Neutrophil (primary cell): ENCODE data around the gene JARID2.
A peak's percentile ranks its signal among the peaks of the same experiment; 100 is the strongest.

Experiments used
- H3K27ac ChIP-seq: fragments of 200-600 bp; sonication (generic); 2 replicates; pipeline ENCODE4 v1.5.1; 2016; ENCODE audit warnings: mild to moderate bottlenecking, moderate library complexity
- H3K27me3 ChIP-seq: fragments of 200-600 bp; sonication (generic); 2 replicates; pipeline ENCODE4 v1.6.0; 2016; ENCODE audit warnings: mild to moderate bottlenecking
- H3K36me3 ChIP-seq: fragments of 200-600 bp; sonication (generic); 2 replicates; pipeline ENCODE4 v1.5.1; 2017
- H3K4me1 ChIP-seq, 2 experiments: fragments of 200-600 bp in 1 of 2; sonication (generic) in 1 of 2; 1 replicate in 1 of 2; 2 replicates in 1 of 2; pipeline versions ENCODE4 v1.5.1 to v1.6.1; 2013 to 2016; ENCODE audit warnings: low read depth in 1 of 2, low read length in 1 of 2, mild to moderate bottlenecking in 1 of 2, moderate library complexity in 1 of 2; ENCODE audit not compliant: control insufficient read depth in 1 of 2, insufficient read depth in 1 of 2
- H3K4me3 ChIP-seq, 2 experiments: fragments of 200-600 bp in 1 of 2; sonication (generic) in 1 of 2; 1 replicate in 1 of 2; 2 replicates in 1 of 2; pipeline ENCODE4 v1.5.1; 2013 to 2016; ENCODE audit warnings: low read depth in 1 of 2, low read length in 1 of 2, mild to moderate bottlenecking in 1 of 2, moderate library complexity in 1 of 2
- H3K9me3 ChIP-seq: fragments of 200-600 bp; sonication (generic); 2 replicates; pipeline ENCODE4 v1.5.1; 2016
- CTCF ChIP-seq: fragments of 200-600 bp; sonication (generic); IDR thresholded peaks from 2 replicates; pipeline ENCODE4 v1.5.1; 2016; ENCODE audit warnings: antibody characterized with exemption

JARID2 gene

DNA sequence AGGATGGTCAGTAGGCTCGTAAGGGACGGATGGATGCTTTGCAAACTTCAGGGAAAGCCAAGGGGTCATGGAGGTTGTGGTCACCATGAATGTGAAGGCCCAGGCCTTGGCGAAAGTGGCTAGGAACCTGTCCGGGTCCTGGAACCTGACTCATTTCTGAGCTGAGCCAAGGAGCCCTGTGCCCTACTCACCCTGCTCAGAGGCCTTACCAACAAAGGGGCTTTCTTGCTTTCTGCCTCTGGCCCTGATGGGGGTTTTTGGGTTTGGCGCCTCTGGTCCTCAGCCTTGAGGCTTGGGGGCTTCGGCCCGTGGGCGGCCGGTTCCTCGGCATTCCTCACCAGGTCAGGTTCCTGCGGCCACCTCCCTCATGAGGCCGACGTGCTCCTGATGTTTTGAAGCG, 261.9 kb downstream of the JARID2 start:
- peaks cover 91% of the 10 kb centered on the region for H3K36me3 ChIP-seq
- no peak for TF ChIP-seq CTCF
- H3K4me1 ChIP-seq, result peaks cover 14 to 15% of the 10 kb centered on the region in 2 experiments
- H3K27me3 ChIP-seq, result no peaks in the 10 kb centered on the region
- H3K4me3 ChIP-seq, result no peak overlapping the region
- no peaks in the 10 kb centered on the region for H3K9me3 ChIP-seq
- peak overlapping the region; percentile 91 for H3K27ac ChIP-seq

GRCh38 chr6:15508441-15508871, 262.6 kb downstream of the JARID2 start:
- H3K27ac ChIP-seq, result peak overlapping the region; percentile 91
- H3K4me1 ChIP-seq, result peaks cover 14 to 15% of the 10 kb centered on the region in 2 experiments
- H3K27me3 ChIP-seq, result no peaks in the 10 kb centered on the region
- TF ChIP-seq CTCF, result no peak
- no peaks in the 10 kb centered on the region for H3K9me3 ChIP-seq
- H3K36me3 ChIP-seq, result peaks cover 91% of the 10 kb centered on the region
- H3K4me3 ChIP-seq, result peak overlapping the region; percentile 30 to 44

- Histone ChIP-seq H3K9me3 (no peaks in the 10 kb centered on the region), H3K27me3 (no peaks in the 10 kb centered on the region), H3K36me3 (peaks cover 91% of the 10 kb centered on the region), H3K4me1 (peaks cover 14 to 15% of the 10 kb centered on the region in 2 experiments), H3K4me3 (peak overlapping the region; percentile 30 to 44), H3K27ac (peak overlapping the region; percentile 91)
- no peak for TF ChIP-seq CTCF
Observed at GRCh38 chr6:15508931-15509330, 263.1 kb downstream of the JARID2 start.

DNA sequence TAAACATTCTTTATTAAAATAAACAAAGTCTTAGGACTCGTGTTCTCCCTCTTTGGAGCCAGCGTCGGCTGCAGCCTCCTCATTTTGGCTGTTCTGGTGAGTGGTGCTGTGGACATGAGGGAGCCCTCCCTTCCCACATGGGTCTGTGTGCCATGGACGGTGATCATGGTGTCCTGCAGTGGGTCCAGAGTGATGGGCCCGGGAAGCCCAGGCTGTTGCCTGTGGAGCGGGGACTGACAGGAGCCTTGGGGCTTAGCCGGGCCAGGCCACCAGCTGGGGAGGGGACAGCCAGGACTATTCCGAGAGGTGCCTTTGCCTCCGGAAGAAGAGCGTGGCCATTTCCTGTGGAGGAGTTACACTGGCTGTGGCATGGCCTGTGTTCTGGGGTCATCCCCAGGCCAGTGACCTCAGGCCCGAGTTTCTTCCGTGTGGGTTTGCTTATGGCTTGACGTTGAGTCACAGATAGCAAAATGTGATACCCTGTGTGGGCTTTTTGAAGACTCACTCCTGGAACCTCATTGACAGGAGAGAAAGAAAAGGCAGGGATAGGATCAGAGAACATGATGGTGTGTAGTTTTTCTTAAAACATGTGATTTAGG, 263.6 kb downstream of the JARID2 start:
- Histone ChIP-seq H3K4me1 (peaks cover 14 to 15% of the 10 kb centered on the region in 2 experiments), H3K27ac (peak overlapping the region; percentile 91), H3K27me3 (no peaks in the 10 kb centered on the region), H3K4me3 (no peak overlapping the region), H3K36me3 (peaks cover 91% of the 10 kb centered on the region), H3K9me3 (no peaks in the 10 kb centered on the region)
- TF ChIP-seq CTCF, result no peak

GRCh38 chr6:15510121-15510520, 264.3 kb downstream of the JARID2 start:
- no peak for TF ChIP-seq CTCF
- H3K27me3 ChIP-seq, result no peaks in the 10 kb centered on the region
- peaks cover 14 to 15% of the 10 kb centered on the region in 2 experiments for H3K4me1 ChIP-seq
- H3K4me3 ChIP-seq, result no peak overlapping the region
- peak overlapping the region; percentile 91 for H3K27ac ChIP-seq
- H3K9me3 ChIP-seq, result no peaks in the 10 kb centered on the region
- peaks cover 91% of the 10 kb centered on the region for H3K36me3 ChIP-seq
